ENCODE results near the gene SMIM22. TPM values are rescaled to one million over a fixed set of nuclear protein-coding genes. Genes with fewer than 3 reads are reported as not detected.

SMIM22 gene
- total RNA-seq, 1 donor = not detected

DNA sequence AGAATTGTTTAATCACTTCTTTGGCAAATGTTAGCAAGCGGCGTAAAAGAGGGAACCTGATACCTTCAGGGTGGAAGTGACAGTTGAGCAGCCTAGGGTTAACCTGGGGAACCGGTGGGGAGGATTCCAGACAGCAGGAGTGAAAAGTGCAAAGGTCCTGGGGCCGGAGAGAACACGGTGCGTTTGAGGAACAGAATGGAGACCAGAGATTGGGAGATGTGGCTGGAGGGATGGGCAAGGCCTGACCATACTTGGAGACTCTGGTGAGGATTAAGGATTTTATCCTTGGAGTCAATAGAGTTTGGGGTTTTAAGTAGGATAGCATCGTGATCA, 25.9 kb upstream of the SMIM22 start:
- TF ChIP-seq CTCF (IDR thresholded peaks at IDR 0.05; ENCODE audit: insufficient read depth, low read length) = no peak
- no peak for DNase-seq (ENCODE audit: low read depth)
- peak overlapping the region; percentile 75 for H3K4me3 ChIP-seq (ENCODE audit: low read depth, low read length)

DNA sequence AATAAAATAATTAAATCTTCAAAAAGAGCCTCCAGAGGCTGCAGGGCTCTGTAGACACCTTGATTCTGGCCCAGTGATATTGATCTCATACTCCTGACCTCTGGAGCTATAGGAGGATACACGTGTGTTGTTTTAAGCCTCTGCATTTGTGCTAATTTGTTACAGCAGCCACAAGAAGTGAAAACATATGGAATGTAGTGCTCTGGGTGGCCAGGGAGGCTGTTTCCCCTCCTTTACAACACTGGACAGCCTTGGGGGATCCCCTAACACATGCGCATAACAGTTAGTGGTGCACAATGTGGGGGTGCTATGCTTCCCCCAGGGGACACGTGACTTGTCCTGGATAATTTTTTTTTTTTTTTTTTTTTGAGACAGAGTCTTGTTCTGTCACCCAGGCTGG, 23.5 kb upstream of the SMIM22 start:
- H3K4me3 ChIP-seq (ENCODE audit: low read depth, low read length) = no peak overlapping the region
- TF ChIP-seq CTCF (IDR thresholded peaks at IDR 0.05; ENCODE audit: insufficient read depth, low read length) = no peak
- DNase-seq (ENCODE audit: low read depth) = no peak

- no peak for TF ChIP-seq CTCF (IDR thresholded peaks at IDR 0.05; ENCODE audit: insufficient read depth, low read length)
- no peak overlapping the region for H3K4me3 ChIP-seq (ENCODE audit: low read depth, low read length)
- no peak for DNase-seq (ENCODE audit: low read depth)
Observed at GRCh38 chr16:4772351-4772750, 22.8 kb upstream of the SMIM22 start.

DNA sequence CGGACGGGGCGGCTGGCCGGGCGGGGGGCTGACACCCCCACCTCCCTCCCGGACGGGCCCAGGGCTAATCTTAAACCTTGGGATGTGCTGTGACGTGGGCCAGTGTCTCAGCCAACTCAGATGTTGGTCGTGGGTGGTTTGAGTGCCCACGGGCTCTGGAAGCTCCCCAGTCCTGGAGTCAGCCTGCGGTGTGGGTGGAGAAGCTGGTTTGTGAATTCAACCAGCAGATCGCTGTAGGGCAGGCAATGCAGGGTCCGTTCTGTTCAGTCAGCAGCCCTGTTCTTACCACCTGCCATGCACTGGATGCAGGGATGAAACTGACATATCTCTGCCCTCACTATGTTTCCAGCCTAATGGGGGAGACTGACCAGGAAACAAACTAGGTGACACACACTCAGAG, 20.2 kb upstream of the SMIM22 start:
- H3K4me3 ChIP-seq (ENCODE audit: low read depth, low read length) = no peak overlapping the region
- TF ChIP-seq CTCF (IDR thresholded peaks at IDR 0.05; ENCODE audit: insufficient read depth, low read length) = no peak
- no peak for DNase-seq (ENCODE audit: low read depth)

GRCh38 chr16:4776141-4776705, 18.9 kb upstream of the SMIM22 start:
- no peak for DNase-seq (ENCODE audit: low read depth)
- TF ChIP-seq CTCF (IDR thresholded peaks at IDR 0.05; ENCODE audit: insufficient read depth, low read length) = no peak
- no peak overlapping the region for H3K4me3 ChIP-seq (ENCODE audit: low read depth, low read length)

DNA sequence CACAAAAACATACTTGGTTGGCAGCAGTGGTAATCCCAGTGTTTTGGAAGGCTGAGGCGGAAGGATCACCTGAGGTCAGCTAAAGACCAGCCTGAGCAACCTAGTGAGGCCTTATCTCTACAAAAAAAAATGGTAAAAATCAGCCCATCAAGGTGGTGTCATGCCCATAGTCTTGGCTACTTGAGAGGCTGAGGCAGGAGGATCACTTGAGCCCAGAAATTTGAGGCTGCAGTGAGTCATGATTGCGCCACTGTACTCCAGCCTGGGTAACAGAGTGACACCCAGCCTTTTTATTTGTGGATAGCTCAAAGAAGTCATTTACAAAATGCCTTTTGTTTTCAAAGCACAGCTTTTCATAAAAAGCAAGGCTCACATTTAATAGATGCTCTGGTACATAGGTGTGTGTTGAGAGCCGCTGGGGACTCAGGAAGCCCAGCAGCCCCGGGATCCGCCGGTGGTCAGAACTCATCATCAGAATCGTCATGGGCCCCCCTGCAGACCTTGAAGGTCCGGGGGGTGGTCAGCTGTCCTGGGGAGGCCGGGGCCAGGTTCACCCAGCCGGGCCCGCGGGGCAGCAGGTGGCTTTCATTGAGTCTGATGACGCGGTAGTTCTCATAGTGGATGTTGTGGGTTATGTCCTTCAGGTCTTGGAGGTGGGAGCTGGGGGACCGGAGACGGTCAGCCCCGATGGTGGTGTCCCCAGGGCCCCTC, 17.7 kb upstream of the SMIM22 start:
- no peak for TF ChIP-seq CTCF (IDR thresholded peaks at IDR 0.05; ENCODE audit: insufficient read depth, low read length)
- no peak overlapping the region for H3K4me3 ChIP-seq (ENCODE audit: low read depth, low read length)
- DNase-seq (ENCODE audit: low read depth) = no peak

GRCh38 chr16:4778050-4778392, 17.1 kb upstream of the SMIM22 start:
- TF ChIP-seq CTCF (IDR thresholded peaks at IDR 0.05; ENCODE audit: insufficient read depth, low read length) = no peak
- no peak for DNase-seq (ENCODE audit: low read depth)

More at GRCh38 chr16:4778050-4778392, 17.1 kb upstream of the SMIM22 start:
- no peak overlapping the region for H3K4me3 ChIP-seq (ENCODE audit: low read depth, low read length)

Measured in fibroblast of the aortic adventitia (primary cell).